Measurements from ENCODE around the gene ZC3H12C. TPM values are rescaled to one million over a fixed set of nuclear protein-coding genes. Genes with fewer than 3 reads are reported as not detected.

The ZC3H12C gene
- total RNA-seq, 1 experiment from 2014 or later = not detected

GRCh38 chr11:110072930-110073329 lies 20.3 kb upstream of the ZC3H12C start:
- Histone ChIP-seq H3K4me2 (ENCODE audit: low read depth, low read length, poor library complexity, severe bottlenecking) (no peak overlapping the region), H3K27ac (ENCODE audit: low read length) (no peak overlapping the region), H3K9me3 (ENCODE audit: low read length) (no peaks in the 10 kb centered on the region), H3K27me3 (ENCODE audit: low read length) (no peaks in the 10 kb centered on the region), H4K20me1 (ENCODE audit: insufficient read depth, low read depth, low read length) (no peaks in the 10 kb centered on the region), H3K79me2 (ENCODE audit: low read length) (no peaks in the 10 kb centered on the region), H3K4me1 (ENCODE audit: low read length) (no peaks in the 10 kb centered on the region), H3K4me3 (ENCODE audit: low read length) (no peak overlapping the region), H3K9me2 (replicated peaks; ENCODE audit: insufficient read depth, low read length) (no peaks in the 10 kb centered on the region), H2AFZ (ENCODE audit: low read length) (no peak overlapping the region), H3K36me3 (ENCODE audit: insufficient read depth, low read length) (no peaks in the 10 kb centered on the region), H3K9ac (ENCODE audit: low read length) (no peak overlapping the region)
- no peak for DNase-seq

GRCh38 chr11:110074499-110074898 lies 18.7 kb upstream of the ZC3H12C start:
- H3K79me2 ChIP-seq (ENCODE audit: low read length) = no peaks in the 10 kb centered on the region
- no peaks in the 10 kb centered on the region for H3K9me2 ChIP-seq (replicated peaks; ENCODE audit: insufficient read depth, low read length)
- no peaks in the 10 kb centered on the region for H3K27me3 ChIP-seq (ENCODE audit: low read length)
- H3K9ac ChIP-seq (ENCODE audit: low read length) = no peak overlapping the region
- no peaks in the 10 kb centered on the region for H3K36me3 ChIP-seq (ENCODE audit: insufficient read depth, low read length)
- H3K27ac ChIP-seq (ENCODE audit: low read length) = no peak overlapping the region
- H3K4me1 ChIP-seq (ENCODE audit: low read length) = no peaks in the 10 kb centered on the region
- 0 out of 2 replicates have a peak, but pooled peaks cover 4% of the 10 kb centered on the region for H3K9me3 ChIP-seq (ENCODE audit: low read length)
- H3K4me2 ChIP-seq (ENCODE audit: low read depth, low read length, poor library complexity, severe bottlenecking) = no peak overlapping the region
- no peak overlapping the region for H3K4me3 ChIP-seq (ENCODE audit: low read length)
- no peaks in the 10 kb centered on the region for H4K20me1 ChIP-seq (ENCODE audit: insufficient read depth, low read depth, low read length)
- no peak for DNase-seq
- no peak overlapping the region for H2AFZ ChIP-seq (ENCODE audit: low read length)

GRCh38 chr11:110075105-110075846 lies 17.9 kb upstream of the ZC3H12C start:
- H3K27ac ChIP-seq (ENCODE audit: low read length) = no peak overlapping the region
- H3K79me2 ChIP-seq (ENCODE audit: low read length) = no peaks in the 10 kb centered on the region
- no peak overlapping the region for H3K4me2 ChIP-seq (ENCODE audit: low read depth, low read length, poor library complexity, severe bottlenecking)
- H3K4me1 ChIP-seq (ENCODE audit: low read length) = no peaks in the 10 kb centered on the region
- H4K20me1 ChIP-seq (ENCODE audit: insufficient read depth, low read depth, low read length) = no peaks in the 10 kb centered on the region
- H3K9me3 ChIP-seq (ENCODE audit: low read length) = 0 out of 2 replicates have a peak, but pooled peaks cover 4% of the 10 kb centered on the region
- H3K9me2 ChIP-seq (replicated peaks; ENCODE audit: insufficient read depth, low read length) = no peaks in the 10 kb centered on the region
- no peak for DNase-seq
- H2AFZ ChIP-seq (ENCODE audit: low read length) = no peak overlapping the region
- H3K9ac ChIP-seq (ENCODE audit: low read length) = no peak overlapping the region
- H3K36me3 ChIP-seq (ENCODE audit: insufficient read depth, low read length) = no peaks in the 10 kb centered on the region
- no peak overlapping the region for H3K4me3 ChIP-seq (ENCODE audit: low read length)
- H3K27me3 ChIP-seq (ENCODE audit: low read length) = no peaks in the 10 kb centered on the region

GRCh38 chr11:110075847-110076208 lies 17.4 kb upstream of the ZC3H12C start:
- H3K9me3 ChIP-seq (ENCODE audit: low read length) = 0 out of 2 replicates have a peak, but pooled peaks cover 4% of the 10 kb centered on the region
- H2AFZ ChIP-seq (ENCODE audit: low read length) = no peak overlapping the region
- no peak overlapping the region for H3K4me3 ChIP-seq (ENCODE audit: low read length)
- H3K79me2 ChIP-seq (ENCODE audit: low read length) = no peaks in the 10 kb centered on the region
- no peaks in the 10 kb centered on the region for H4K20me1 ChIP-seq (ENCODE audit: insufficient read depth, low read depth, low read length)
- no peaks in the 10 kb centered on the region for H3K4me1 ChIP-seq (ENCODE audit: low read length)
- no peak overlapping the region for H3K27ac ChIP-seq (ENCODE audit: low read length)
- H3K27me3 ChIP-seq (ENCODE audit: low read length) = no peaks in the 10 kb centered on the region
- DNase-seq = no peak
- H3K9me2 ChIP-seq (replicated peaks; ENCODE audit: insufficient read depth, low read length) = no peaks in the 10 kb centered on the region
- no peaks in the 10 kb centered on the region for H3K36me3 ChIP-seq (ENCODE audit: insufficient read depth, low read length)
- no peak overlapping the region for H3K9ac ChIP-seq (ENCODE audit: low read length)
- H3K4me2 ChIP-seq (ENCODE audit: low read depth, low read length, poor library complexity, severe bottlenecking) = no peak overlapping the region

GRCh38 chr11:110076371-110076965 lies 16.7 kb upstream of the ZC3H12C start:
- H3K36me3 ChIP-seq (ENCODE audit: insufficient read depth, low read length) = no peaks in the 10 kb centered on the region
- H3K4me2 ChIP-seq (ENCODE audit: low read depth, low read length, poor library complexity, severe bottlenecking) = no peak overlapping the region
- no peak overlapping the region for H3K4me3 ChIP-seq (ENCODE audit: low read length)
- H3K79me2 ChIP-seq (ENCODE audit: low read length) = no peaks in the 10 kb centered on the region
- DNase-seq = no peak
- no peak overlapping the region for H3K27ac ChIP-seq (ENCODE audit: low read length)
- H3K9me3 ChIP-seq (ENCODE audit: low read length) = 0 out of 2 replicates have a peak, but pooled peaks cover 4% of the 10 kb centered on the region
- no peak overlapping the region for H2AFZ ChIP-seq (ENCODE audit: low read length)
- no peaks in the 10 kb centered on the region for H4K20me1 ChIP-seq (ENCODE audit: insufficient read depth, low read depth, low read length)
- no peak overlapping the region for H3K9ac ChIP-seq (ENCODE audit: low read length)
- no peaks in the 10 kb centered on the region for H3K4me1 ChIP-seq (ENCODE audit: low read length)
- H3K27me3 ChIP-seq (ENCODE audit: low read length) = 0 out of 2 replicates have a peak, but pooled peaks cover 2% of the 10 kb centered on the region
- no peaks in the 10 kb centered on the region for H3K9me2 ChIP-seq (replicated peaks; ENCODE audit: insufficient read depth, low read length)

GRCh38 chr11:110077346-110077745 lies 15.8 kb upstream of the ZC3H12C start:
- Histone ChIP-seq H4K20me1 (ENCODE audit: insufficient read depth, low read depth, low read length) (no peaks in the 10 kb centered on the region), H3K27me3 (ENCODE audit: low read length) (0 out of 2 replicates have a peak, but pooled peaks cover 6% of the 10 kb centered on the region), H3K27ac (ENCODE audit: low read length) (no peak overlapping the region), H3K4me1 (ENCODE audit: low read length) (no peaks in the 10 kb centered on the region), H3K4me2 (ENCODE audit: low read depth, low read length, poor library complexity, severe bottlenecking) (no peak overlapping the region), H3K36me3 (ENCODE audit: insufficient read depth, low read length) (no peaks in the 10 kb centered on the region), H3K4me3 (ENCODE audit: low read length) (no peak overlapping the region), H2AFZ (ENCODE audit: low read length) (no peak overlapping the region), H3K79me2 (ENCODE audit: low read length) (no peaks in the 10 kb centered on the region), H3K9me3 (ENCODE audit: low read length) (0 out of 2 replicates have a peak, but pooled peaks cover 4% of the 10 kb centered on the region), H3K9ac (ENCODE audit: low read length) (no peak overlapping the region), H3K9me2 (replicated peaks; ENCODE audit: insufficient read depth, low read length) (no peaks in the 10 kb centered on the region)
- no peak for DNase-seq

GRCh38 chr11:110077831-110078325 lies 15.3 kb upstream of the ZC3H12C start:
- H4K20me1 ChIP-seq (ENCODE audit: insufficient read depth, low read depth, low read length) = no peaks in the 10 kb centered on the region
- H3K9me2 ChIP-seq (replicated peaks; ENCODE audit: insufficient read depth, low read length) = no peaks in the 10 kb centered on the region
- no peak overlapping the region for H3K4me2 ChIP-seq (ENCODE audit: low read depth, low read length, poor library complexity, severe bottlenecking)
- DNase-seq = no peak
- H3K4me1 ChIP-seq (ENCODE audit: low read length) = no peaks in the 10 kb centered on the region
- H3K79me2 ChIP-seq (ENCODE audit: low read length) = no peaks in the 10 kb centered on the region
- no peak overlapping the region for H2AFZ ChIP-seq (ENCODE audit: low read length)
- H3K4me3 ChIP-seq (ENCODE audit: low read length) = no peak overlapping the region
- no peaks in the 10 kb centered on the region for H3K36me3 ChIP-seq (ENCODE audit: insufficient read depth, low read length)
- no peak overlapping the region for H3K27ac ChIP-seq (ENCODE audit: low read length)
- H3K27me3 ChIP-seq (ENCODE audit: low read length) = 0 out of 2 replicates have a peak, but pooled peaks cover 6% of the 10 kb centered on the region
- no peak overlapping the region for H3K9ac ChIP-seq (ENCODE audit: low read length)
- H3K9me3 ChIP-seq (ENCODE audit: low read length) = 0 out of 2 replicates have a peak, but pooled peaks cover 4% of the 10 kb centered on the region

- Histone ChIP-seq H3K9me3 (ENCODE audit: low read length) (0 out of 2 replicates have a peak, but pooled peaks cover 4% of the 10 kb centered on the region), H3K27ac (ENCODE audit: low read length) (no peak overlapping the region), H2AFZ (ENCODE audit: low read length) (no peak overlapping the region), H3K9ac (ENCODE audit: low read length) (no peak overlapping the region), H3K9me2 (replicated peaks; ENCODE audit: insufficient read depth, low read length) (no peaks in the 10 kb centered on the region), H3K4me3 (ENCODE audit: low read length) (no peak overlapping the region), H3K79me2 (ENCODE audit: low read length) (no peaks in the 10 kb centered on the region), H3K27me3 (ENCODE audit: low read length) (0 out of 2 replicates have a peak, but pooled peaks cover 10% of the 10 kb centered on the region), H3K4me1 (ENCODE audit: low read length) (no peaks in the 10 kb centered on the region), H3K36me3 (ENCODE audit: insufficient read depth, low read length) (no peaks in the 10 kb centered on the region), H3K4me2 (ENCODE audit: low read depth, low read length, poor library complexity, severe bottlenecking) (no peak overlapping the region), H4K20me1 (ENCODE audit: insufficient read depth, low read depth, low read length) (no peaks in the 10 kb centered on the region)
- DNase-seq = no peak
Measured at GRCh38 chr11:110078923-110079544, 14.2 kb upstream of the ZC3H12C start.

Measured in Karpas-422 (cell line).